Neutrophil (primary cell): Measurements from ENCODE around the gene CEP55.

ENCODE experiments used
- H3K27ac ChIP-seq: fragments of 200-600 bp; sonication (generic); 2 replicates; pipeline ENCODE4 v1.5.1; 2016; ENCODE audit warnings: mild to moderate bottlenecking, moderate library complexity
- H3K27me3 ChIP-seq: fragments of 200-600 bp; sonication (generic); 2 replicates; pipeline ENCODE4 v1.6.0; 2016; ENCODE audit warnings: mild to moderate bottlenecking
- H3K36me3 ChIP-seq: fragments of 200-600 bp; sonication (generic); 2 replicates; pipeline ENCODE4 v1.5.1; 2017
- H3K4me1 ChIP-seq, 2 experiments: fragments of 200-600 bp in 1 of 2; sonication (generic) in 1 of 2; 1 replicate in 1 of 2; 2 replicates in 1 of 2; pipeline versions ENCODE4 v1.5.1 to v1.6.1; 2013 to 2016; ENCODE audit warnings: low read depth in 1 of 2, low read length in 1 of 2, mild to moderate bottlenecking in 1 of 2, moderate library complexity in 1 of 2; ENCODE audit not compliant: control insufficient read depth in 1 of 2, insufficient read depth in 1 of 2
- H3K4me3 ChIP-seq, 2 experiments: fragments of 200-600 bp in 1 of 2; sonication (generic) in 1 of 2; 1 replicate in 1 of 2; 2 replicates in 1 of 2; pipeline ENCODE4 v1.5.1; 2013 to 2016; ENCODE audit warnings: low read depth in 1 of 2, low read length in 1 of 2, mild to moderate bottlenecking in 1 of 2, moderate library complexity in 1 of 2
- H3K9me3 ChIP-seq: fragments of 200-600 bp; sonication (generic); 2 replicates; pipeline ENCODE4 v1.5.1; 2016
- TF ChIP-seq, protein P1 (sequence below): fragments of 200-600 bp; sonication (generic); IDR thresholded peaks from 2 replicates; pipeline ENCODE4 v1.5.1; 2016; ENCODE audit warnings: antibody characterized with exemption

CEP55 gene

DNA sequence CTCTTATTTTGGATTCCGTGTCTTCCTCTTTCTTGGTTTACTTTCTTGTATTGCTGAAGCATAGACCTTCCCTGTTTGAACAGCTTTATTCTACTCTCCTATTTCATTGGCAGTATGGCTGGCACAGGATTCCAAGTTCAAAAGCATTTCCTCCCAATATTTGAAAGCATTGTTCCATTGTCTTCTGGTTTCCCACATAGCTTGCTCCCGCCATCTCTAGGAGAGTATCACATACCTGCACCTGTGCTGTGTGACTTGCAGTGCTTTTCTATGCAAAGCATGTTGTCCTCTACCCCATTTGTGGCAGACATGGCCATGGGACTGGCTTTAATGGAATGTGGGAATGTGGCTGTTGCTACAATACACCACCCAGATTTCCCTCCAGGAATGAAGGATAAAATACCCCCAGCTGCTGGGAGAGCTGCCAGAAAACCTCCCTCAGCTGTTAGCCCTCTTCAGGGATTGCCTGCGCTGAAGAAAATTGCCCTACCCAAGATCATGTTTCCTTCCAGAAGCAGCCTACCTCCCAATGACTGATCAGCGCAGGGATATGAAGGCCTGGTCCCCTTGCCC is 7.4 kb upstream of the CEP55 start:
- Histone ChIP-seq H3K4me1 (no peaks in the 10 kb centered on the region), H3K9me3 (no peaks in the 10 kb centered on the region), H3K27me3 (peaks cover 25% of the 10 kb centered on the region), H3K4me3 (no peak overlapping the region), H3K27ac (no peak overlapping the region), H3K36me3 (no peaks in the 10 kb centered on the region)
- TF ChIP-seq, protein P1, sequence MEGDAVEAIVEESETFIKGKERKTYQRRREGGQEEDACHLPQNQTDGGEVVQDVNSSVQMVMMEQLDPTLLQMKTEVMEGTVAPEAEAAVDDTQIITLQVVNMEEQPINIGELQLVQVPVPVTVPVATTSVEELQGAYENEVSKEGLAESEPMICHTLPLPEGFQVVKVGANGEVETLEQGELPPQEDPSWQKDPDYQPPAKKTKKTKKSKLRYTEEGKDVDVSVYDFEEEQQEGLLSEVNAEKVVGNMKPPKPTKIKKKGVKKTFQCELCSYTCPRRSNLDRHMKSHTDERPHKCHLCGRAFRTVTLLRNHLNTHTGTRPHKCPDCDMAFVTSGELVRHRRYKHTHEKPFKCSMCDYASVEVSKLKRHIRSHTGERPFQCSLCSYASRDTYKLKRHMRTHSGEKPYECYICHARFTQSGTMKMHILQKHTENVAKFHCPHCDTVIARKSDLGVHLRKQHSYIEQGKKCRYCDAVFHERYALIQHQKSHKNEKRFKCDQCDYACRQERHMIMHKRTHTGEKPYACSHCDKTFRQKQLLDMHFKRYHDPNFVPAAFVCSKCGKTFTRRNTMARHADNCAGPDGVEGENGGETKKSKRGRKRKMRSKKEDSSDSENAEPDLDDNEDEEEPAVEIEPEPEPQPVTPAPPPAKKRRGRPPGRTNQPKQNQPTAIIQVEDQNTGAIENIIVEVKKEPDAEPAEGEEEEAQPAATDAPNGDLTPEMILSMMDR, result no peak

DNA sequence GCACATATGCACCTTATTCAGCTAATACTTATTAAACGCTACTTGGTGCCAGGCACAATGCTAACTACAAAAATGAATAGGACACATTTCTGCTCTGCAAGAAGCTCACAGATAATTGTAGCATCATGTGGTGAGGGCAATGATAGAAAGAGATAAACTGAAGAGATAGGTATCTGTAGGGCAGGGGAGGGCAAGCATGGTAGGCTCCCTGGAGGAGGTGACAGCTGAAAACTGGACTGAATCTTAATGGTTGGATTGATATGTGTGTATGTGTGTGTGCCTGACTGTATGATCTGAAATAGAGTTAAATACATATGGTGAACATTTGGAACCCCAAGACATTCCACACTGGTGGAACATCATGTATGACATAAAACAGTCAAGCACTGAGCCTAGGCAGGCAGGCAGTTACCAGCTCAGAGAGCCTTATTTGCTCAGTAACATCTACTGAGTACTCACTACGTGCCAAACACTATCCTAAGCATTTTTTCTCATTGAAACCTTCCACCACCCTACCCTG is 4.8 kb upstream of the CEP55 start:
- TF ChIP-seq, protein P1, result no peak
- Histone ChIP-seq H3K36me3 (no peaks in the 10 kb centered on the region), H3K27ac (no peak overlapping the region), H3K27me3 (peaks cover 23% of the 10 kb centered on the region), H3K9me3 (no peaks in the 10 kb centered on the region), H3K4me1 (peaks cover 11 to 14% of the 10 kb centered on the region in 2 experiments), H3K4me3 (no peak overlapping the region)

DNA sequence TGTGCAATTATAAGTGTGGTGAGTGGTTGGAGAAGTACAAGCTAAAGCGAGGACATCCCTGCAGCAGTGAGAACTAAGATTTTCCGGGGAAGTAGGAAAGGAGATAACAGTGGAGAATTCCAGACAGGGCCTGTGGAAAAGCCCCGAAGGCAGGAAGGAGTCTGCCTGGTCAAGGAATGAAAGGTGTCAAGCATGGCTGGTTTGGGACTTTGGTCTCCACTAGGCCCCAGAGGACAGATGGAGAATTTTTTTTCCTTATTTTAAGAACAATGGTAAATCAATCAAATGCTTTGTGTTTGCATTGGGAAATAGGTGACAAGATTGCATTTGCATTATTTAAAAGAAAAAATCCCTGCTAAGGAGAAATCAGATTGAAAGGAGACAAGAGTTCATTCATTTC is 3.2 kb upstream of the CEP55 start:
- no peak overlapping the region for H3K4me3 ChIP-seq
- H3K9me3 ChIP-seq, result no peaks in the 10 kb centered on the region
- H3K27me3 ChIP-seq, result peaks cover 23% of the 10 kb centered on the region
- TF ChIP-seq, protein P1, result no peak
- H3K4me1 ChIP-seq, result peaks cover 17 to 20% of the 10 kb centered on the region in 2 experiments
- H3K36me3 ChIP-seq, result no peaks in the 10 kb centered on the region
- H3K27ac ChIP-seq, result no peak overlapping the region

DNA sequence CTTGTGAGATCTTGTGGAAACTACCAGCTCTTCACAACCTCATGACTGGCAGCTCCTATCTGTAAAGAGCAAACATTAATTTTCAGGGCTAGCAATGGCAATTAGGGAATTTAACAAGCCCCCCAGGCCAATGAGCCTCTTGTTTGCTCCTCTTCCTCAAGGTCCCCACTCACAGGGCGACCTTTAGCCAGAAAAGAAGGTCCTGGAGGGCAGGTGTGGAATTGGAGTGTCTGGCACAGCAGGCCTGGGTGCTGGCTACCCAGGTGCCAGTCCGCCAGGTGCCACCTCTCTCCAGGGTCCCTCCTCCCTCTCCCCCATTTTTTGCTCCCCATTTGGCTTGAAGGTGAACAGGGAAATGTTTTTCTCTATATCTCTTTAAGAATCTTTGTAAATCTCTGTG is 1.9 kb upstream of the CEP55 start:
- H3K4me3 ChIP-seq, result no peak overlapping the region
- TF ChIP-seq, protein P1, result no peak
- peaks cover 17% of the 10 kb centered on the region for H3K27me3 ChIP-seq

DNA sequence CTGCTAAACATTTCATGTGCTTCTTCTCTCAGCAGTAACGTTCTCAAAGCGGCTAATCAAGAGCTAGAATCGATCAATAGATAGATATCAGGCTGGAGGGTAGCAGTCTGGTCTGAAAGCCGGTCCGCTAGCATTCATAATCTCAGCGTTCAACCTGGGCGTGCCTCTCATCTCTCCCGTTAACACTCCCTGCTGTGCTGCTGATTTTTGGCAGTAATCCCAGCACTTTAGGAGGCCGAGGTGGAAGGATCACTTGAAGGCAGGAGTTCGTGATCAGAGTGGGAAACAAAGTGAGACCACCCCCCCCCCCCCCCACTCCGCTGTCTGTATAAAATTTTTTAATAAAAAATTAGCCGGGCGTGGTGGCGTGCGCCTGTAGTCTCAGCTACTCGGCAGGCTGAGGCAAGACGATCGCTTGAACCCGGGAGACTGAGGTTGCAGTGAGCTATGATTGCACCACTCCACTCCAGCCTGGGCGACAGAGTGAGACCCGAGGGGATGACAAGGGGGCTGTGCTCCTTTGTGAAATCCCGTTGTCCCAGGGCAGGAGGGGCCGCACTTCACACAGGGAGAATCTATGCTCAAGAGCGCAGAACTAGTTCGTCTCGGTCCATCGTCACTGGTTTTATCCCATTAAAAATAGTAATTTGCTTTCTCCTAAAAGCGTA is 624 bp upstream of the CEP55 start:
- Histone ChIP-seq H3K4me1 (peaks cover 17 to 23% of the 10 kb centered on the region in 2 experiments), H3K27ac (peak overlapping the region; percentile 36), H3K4me3 (peak overlapping the region; percentile 81 to 82), H3K27me3 (peaks cover 17% of the 10 kb centered on the region), H3K36me3 (peaks cover 4% of the 10 kb centered on the region), H3K9me3 (no peaks in the 10 kb centered on the region)
- TF ChIP-seq, protein P1, result no peak

More for the DNA sequence above, 1.9 kb upstream of the CEP55 start:
- H3K36me3 ChIP-seq, result no peaks in the 10 kb centered on the region
- H3K4me1 ChIP-seq, result peaks cover 17 to 23% of the 10 kb centered on the region in 2 experiments
- H3K9me3 ChIP-seq, result no peaks in the 10 kb centered on the region
- no peak overlapping the region for H3K27ac ChIP-seq
